SK-N-SH (cell line): ENCODE data around the gene FKBP5. TPM values are rescaled to one million over a fixed set of nuclear protein-coding genes. Genes with fewer than 3 reads are reported as not detected.

Experiments used
- CTCF ChIA-PET: fragments of 300-600, 350-600 bp; formaldehyde crosslinking; extraction: SDS; loops from one replicate; lab custom pipeline; 2021; lab: Yijun Ruan, JAX
- POLR2A ChIA-PET: fragments of 350-600 bp; sonication (Branson Sonifier 250); formaldehyde crosslinking; extraction: SDS; loops from one replicate; lab custom pipeline; 2020; ENCODE audit warnings: antibody characterized with exemption, inconsistent platforms; lab: Yijun Ruan, JAX
- DNase-seq: peaks from one replicate; pipeline ENCODE4 v3.0.0; 2012
- H2AFZ ChIP-seq: fragments of 200-600 bp; sonication (generic); 2 replicates; pipeline ENCODE4 v1.8.1; 2016; ENCODE audit warnings: antibody characterized with exemption, mild to moderate bottlenecking, low read depth
- H3F3A ChIP-seq: fragments of 200-600 bp; sonication (generic); replicated peaks from 2 replicates; pipeline ENCODE3; 2016; ENCODE audit warnings: antibody characterized with exemption, mild to moderate bottlenecking; ENCODE audit not compliant: insufficient read depth
- H3K27ac ChIP-seq, 2 experiments: fragments of 200-500 bp in 1 of 2; fragments of 200-600 bp in 1 of 2; sonication (Bioruptor generic) in 1 of 2; sonication (generic), shearing (Covaris generic) in 1 of 2; 2 replicates each; pipeline versions ENCODE4 v1.5.1 to v1.6.1; 2014 to 2016; ENCODE audit warnings: low read depth in 2 of 2, inconsistent platforms in 1 of 2, low read length in 1 of 2, mild to moderate bottlenecking in 1 of 2, mixed read lengths in 1 of 2
- H3K27me3 ChIP-seq: fragments of 200-600 bp; sonication (generic), shearing (Covaris generic); 2 replicates; pipeline ENCODE4 v1.6.1; 2016; ENCODE audit warnings: mixed run types; ENCODE audit not compliant: insufficient read depth
- H3K36me3 ChIP-seq, 2 experiments: fragments of 200-500 bp in 1 of 2; fragments of 200-600 bp in 1 of 2; sonication (Bioruptor generic) in 1 of 2; sonication (generic) in 1 of 2; replicated peaks in 1 of 2; 2 replicates each; pipeline versions ENCODE3 to v1.5.1; 2014 to 2016; ENCODE audit warnings: low read length in 1 of 2, mild to moderate bottlenecking in 1 of 2; ENCODE audit not compliant: insufficient read depth in 2 of 2, control insufficient read depth in 1 of 2
- H3K4me1 ChIP-seq, 2 experiments: fragments of 200-500 bp in 1 of 2; fragments of 200-600 bp in 1 of 2; sonication (Bioruptor generic) in 1 of 2; sonication (generic), shearing (Covaris generic) in 1 of 2; 2 replicates each; pipeline versions ENCODE4 v1.5.1 to v1.6.1; 2014 to 2016; ENCODE audit warnings: low read depth in 1 of 2, low read length in 1 of 2, mixed run types in 1 of 2; ENCODE audit not compliant: insufficient read depth in 2 of 2, control insufficient read depth in 1 of 2
- H3K4me2 ChIP-seq: fragments of 200-600 bp; sonication (generic), shearing (Covaris generic); 2 replicates; pipeline ENCODE4 v1.6.1; 2017; ENCODE audit warnings: mixed run types
- H3K4me3 ChIP-seq, 2 experiments: fragments of 200-500 bp in 1 of 2; fragments of 200-600 bp in 1 of 2; sonication (Bioruptor generic) in 1 of 2; sonication (generic), shearing (Covaris generic) in 1 of 2; 2 replicates each; pipeline versions ENCODE4 v1.5.1 to v1.8.1; 2014 to 2016; ENCODE audit warnings: low read depth in 2 of 2, inconsistent platforms in 1 of 2, low read length in 1 of 2, mild to moderate bottlenecking in 1 of 2, mixed read lengths in 1 of 2, moderate library complexity in 1 of 2
- H3K79me2 ChIP-seq: fragments of 200-600 bp; sonication (generic); 2 replicates; pipeline ENCODE4 v1.8.1; 2017; ENCODE audit warnings: mild to moderate bottlenecking; ENCODE audit not compliant: insufficient read depth
- H3K9ac ChIP-seq: fragments of 200-600 bp; sonication (generic); 2 replicates; pipeline ENCODE4 v1.6.1; 2017; ENCODE audit warnings: mixed run types
- H3K9me2 ChIP-seq: fragments of 200-600 bp; sonication (generic); 2 replicates; pipeline ENCODE4 v1.6.1; 2017; ENCODE audit warnings: mixed run types
- H3K9me3 ChIP-seq: fragments of 200-600 bp; sonication (generic); 2 replicates; pipeline ENCODE4 v1.6.1; 2017; ENCODE audit warnings: mixed run types, mild to moderate bottlenecking, moderate library complexity
- H4K20me1 ChIP-seq: fragments of 200-600 bp; sonication (generic); 2 replicates; pipeline ENCODE4 v1.6.1; 2017; ENCODE audit warnings: mild to moderate bottlenecking, mixed run types; ENCODE audit not compliant: insufficient read depth
- FOXJ3 ChIP-seq: sonication (generic); formaldehyde crosslinking; IDR thresholded peaks from 2 replicates; pipeline ENCODE4 v1.5.1; 2020; ENCODE audit warnings: mild to moderate bottlenecking, missing genetic modification reagents
- GABPA ChIP-seq: IDR thresholded peaks from 2 replicates; pipeline ENCODE4 v1.4.0; 2012; ENCODE audit warnings: low read depth, mild to moderate bottlenecking
- MEF2A ChIP-seq: IDR thresholded peaks from 2 replicates; pipeline ENCODE4 v1.4.0; 2012; ENCODE audit warnings: low read depth, borderline replicate concordance
- MXI1 ChIP-seq: IDR thresholded peaks from 2 replicates; pipeline ENCODE4 v1.6.1; 2012; ENCODE audit warnings: mild to moderate bottlenecking, low read depth, low read length, improper control_type of control experiment
- NFIC ChIP-seq: IDR thresholded peaks from 2 replicates; pipeline ENCODE4 v1.4.0; 2012; ENCODE audit warnings: borderline replicate concordance
- POLR2AphosphoS5 ChIP-seq: IDR thresholded peaks from 2 replicates; pipeline ENCODE4 v1.6.1; 2012; ENCODE audit warnings: low read depth, low read length
- RAD21 ChIP-seq: IDR thresholded peaks from 2 replicates; pipeline ENCODE4 v1.6.1; 2012; ENCODE audit warnings: mild to moderate bottlenecking, low read length
- RXRA ChIP-seq: IDR thresholded peaks from 2 replicates; pipeline ENCODE4 v1.4.0; 2012; ENCODE audit warnings: low read depth, mild to moderate bottlenecking, borderline replicate concordance
- SMC3 ChIP-seq: IDR thresholded peaks from 2 replicates; pipeline ENCODE4 v1.6.1; 2012; ENCODE audit warnings: low read depth, low read length, improper control_type of control experiment
- TAF1 ChIP-seq: IDR thresholded peaks from 2 replicates; pipeline ENCODE4 v1.6.1; 2012; ENCODE audit warnings: low read depth, mild to moderate bottlenecking, low read length, moderate library complexity, borderline replicate concordance
- TCF12 ChIP-seq: IDR thresholded peaks from 2 replicates; pipeline ENCODE4 v1.4.0; 2012
- YY1 ChIP-seq: IDR thresholded peaks from 2 replicates; pipeline ENCODE4 v1.4.0; 2012; ENCODE audit warnings: low read depth, mild to moderate bottlenecking
- WGBS: methylation state at CpG from one replicate; pipeline ENCODE4 v1.1.6; 2017; ENCODE audit warnings: low lambda C conversion rate; 5-methylcytosine and 5-hydroxymethylcytosine counted together
- polyA plus RNA-seq, 3 experiments: library from polyadenylated mRNA; depleted of rRNA; stranded (reverse); fragments of >200 nt; gene quantifications; 2 replicates each; pipeline ENCODE4 v1.2.3, GENCODE V29; 2012
- TF ChIP-seq, protein P1 (sequence below): fragments of 150-350 bp; IDR thresholded peaks from 2 replicates; pipeline ENCODE4 v1.6.1; 2016; ENCODE audit warnings: mild to moderate bottlenecking, low read depth, low read length
- TF ChIP-seq, protein P2 (sequence below): fragments of 200-600 bp; sonication (generic); IDR thresholded peaks from 2 replicates; pipeline ENCODE4 v1.6.1; 2017; ENCODE audit warnings: antibody characterized with exemption, mild to moderate bottlenecking, moderate library complexity
- TF ChIP-seq, protein P3 (sequence below): IDR thresholded peaks from 2 replicates; pipeline ENCODE4 v1.4.0; 2012; ENCODE audit warnings: low read depth, borderline replicate concordance
- TF ChIP-seq, protein P4 (sequence below): fragments of 150-350 bp; IDR thresholded peaks from 2 replicates; pipeline ENCODE4 v1.6.1; 2017; ENCODE audit warnings: antibody characterized with exemption, low read length, low read depth, borderline replicate concordance
- TF ChIP-seq, protein P5 (sequence below): IDR thresholded peaks from 2 replicates; pipeline ENCODE4; 2012
- TF ChIP-seq, protein P6 (sequence below): IDR thresholded peaks from 2 replicates; pipeline ENCODE4 v1.6.1; 2012; ENCODE audit warnings: mild to moderate bottlenecking, low read depth, low read length, moderate library complexity
- TF ChIP-seq, protein P7 (sequence below): IDR thresholded peaks from 2 replicates; pipeline ENCODE4 v1.4.0; 2012; ENCODE audit warnings: low read depth

Gene FKBP5
- polyA plus RNA-seq, 1 of the 3 experiments (the other 2 are of a cell fraction) = 5.1 TPM

DNA sequence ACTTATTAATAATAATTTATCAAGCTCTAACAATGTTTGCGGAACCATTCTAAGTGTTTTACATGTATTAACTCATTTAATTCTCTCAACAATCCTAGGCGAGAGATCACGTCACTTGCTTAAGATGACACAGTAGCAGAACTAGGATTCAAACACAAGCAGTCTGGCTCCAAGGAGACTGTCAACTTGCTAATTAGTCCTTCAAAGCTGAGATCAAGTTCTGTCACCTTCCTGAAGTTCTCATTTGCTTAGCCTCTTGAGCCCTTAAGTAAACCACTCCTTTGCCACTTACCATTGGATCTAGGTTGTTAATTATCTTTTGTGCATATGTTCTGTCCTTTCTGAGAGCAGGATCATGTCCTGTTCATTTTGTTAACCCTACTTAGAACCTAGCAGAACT lies 14.1 kb downstream of the FKBP5 start (continued):
- TF ChIP-seq, protein P1, sequence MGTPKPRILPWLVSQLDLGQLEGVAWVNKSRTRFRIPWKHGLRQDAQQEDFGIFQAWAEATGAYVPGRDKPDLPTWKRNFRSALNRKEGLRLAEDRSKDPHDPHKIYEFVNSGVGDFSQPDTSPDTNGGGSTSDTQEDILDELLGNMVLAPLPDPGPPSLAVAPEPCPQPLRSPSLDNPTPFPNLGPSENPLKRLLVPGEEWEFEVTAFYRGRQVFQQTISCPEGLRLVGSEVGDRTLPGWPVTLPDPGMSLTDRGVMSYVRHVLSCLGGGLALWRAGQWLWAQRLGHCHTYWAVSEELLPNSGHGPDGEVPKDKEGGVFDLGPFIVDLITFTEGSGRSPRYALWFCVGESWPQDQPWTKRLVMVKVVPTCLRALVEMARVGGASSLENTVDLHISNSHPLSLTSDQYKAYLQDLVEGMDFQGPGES = no peak
- TF ChIP-seq POLR2AphosphoS5 (no peak), RXRA (no peak), TAF1 (no peak), NFIC (no peak)
- TF ChIP-seq, protein P2, sequence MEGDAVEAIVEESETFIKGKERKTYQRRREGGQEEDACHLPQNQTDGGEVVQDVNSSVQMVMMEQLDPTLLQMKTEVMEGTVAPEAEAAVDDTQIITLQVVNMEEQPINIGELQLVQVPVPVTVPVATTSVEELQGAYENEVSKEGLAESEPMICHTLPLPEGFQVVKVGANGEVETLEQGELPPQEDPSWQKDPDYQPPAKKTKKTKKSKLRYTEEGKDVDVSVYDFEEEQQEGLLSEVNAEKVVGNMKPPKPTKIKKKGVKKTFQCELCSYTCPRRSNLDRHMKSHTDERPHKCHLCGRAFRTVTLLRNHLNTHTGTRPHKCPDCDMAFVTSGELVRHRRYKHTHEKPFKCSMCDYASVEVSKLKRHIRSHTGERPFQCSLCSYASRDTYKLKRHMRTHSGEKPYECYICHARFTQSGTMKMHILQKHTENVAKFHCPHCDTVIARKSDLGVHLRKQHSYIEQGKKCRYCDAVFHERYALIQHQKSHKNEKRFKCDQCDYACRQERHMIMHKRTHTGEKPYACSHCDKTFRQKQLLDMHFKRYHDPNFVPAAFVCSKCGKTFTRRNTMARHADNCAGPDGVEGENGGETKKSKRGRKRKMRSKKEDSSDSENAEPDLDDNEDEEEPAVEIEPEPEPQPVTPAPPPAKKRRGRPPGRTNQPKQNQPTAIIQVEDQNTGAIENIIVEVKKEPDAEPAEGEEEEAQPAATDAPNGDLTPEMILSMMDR = no peak

DNA sequence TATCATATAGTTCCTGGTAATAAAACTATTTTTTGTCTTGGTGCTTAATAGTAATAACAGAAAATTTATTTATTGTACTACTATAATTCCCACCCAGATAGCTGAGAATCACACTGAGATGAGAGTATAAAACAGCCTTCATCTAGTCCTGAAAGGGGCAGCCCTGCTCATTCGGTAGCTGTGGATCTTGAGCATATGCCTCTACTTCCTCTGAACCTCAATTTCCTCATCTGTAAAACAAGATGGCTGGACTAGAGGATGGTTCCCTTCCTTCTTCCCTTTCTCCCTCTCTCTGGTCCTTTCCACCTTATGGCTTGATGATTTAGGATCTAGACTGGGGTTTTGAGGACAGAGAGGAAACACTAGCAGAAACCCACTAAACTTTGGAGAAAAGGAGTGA lies 15.0 kb downstream of the FKBP5 start:
- peaks cover 13% of the 10 kb centered on the region; the same call in 1 of the 2 replicates for H3K79me2 ChIP-seq
- no peak overlapping the region for H3K4me2 ChIP-seq
- no peaks in the 10 kb centered on the region for H4K20me1 ChIP-seq
- peaks cover 4 to 25% of the 10 kb centered on the region in 2 experiments; a peak in 3 of 4 replicates for H3K4me1 ChIP-seq
- POLR2A ChIA-PET = no interaction called here
- H3K36me3 ChIP-seq = no peaks in the 10 kb centered on the region
- H3K9ac ChIP-seq = no peak overlapping the region
- no peaks in the 10 kb centered on the region for H3K9me3 ChIP-seq
- no peaks in the 10 kb centered on the region for H3K27me3 ChIP-seq
- no peak for DNase-seq
- CTCF ChIA-PET = interaction anchor here (0.7 to 0.9 kb wide), 2 partner anchors 14 to 30 kb away, joined by 3 read pairs; no protein-coding TSS in a partner anchor
- H3K4me3 ChIP-seq = no peak overlapping the region
- H3K27ac ChIP-seq = no peak overlapping the region
- no peak overlapping the region for H2AFZ ChIP-seq
- H3F3A ChIP-seq = peaks cover 13% of the 10 kb centered on the region
- no peaks in the 10 kb centered on the region for H3K9me2 ChIP-seq
- WGBS = 96% methylated on average over 1 of the region's 1 CpG
- TF ChIP-seq FOXJ3 (CRISPR knock-in tag) = no peak
- no peak for TF ChIP-seq RAD21
- TF ChIP-seq, protein P3, sequence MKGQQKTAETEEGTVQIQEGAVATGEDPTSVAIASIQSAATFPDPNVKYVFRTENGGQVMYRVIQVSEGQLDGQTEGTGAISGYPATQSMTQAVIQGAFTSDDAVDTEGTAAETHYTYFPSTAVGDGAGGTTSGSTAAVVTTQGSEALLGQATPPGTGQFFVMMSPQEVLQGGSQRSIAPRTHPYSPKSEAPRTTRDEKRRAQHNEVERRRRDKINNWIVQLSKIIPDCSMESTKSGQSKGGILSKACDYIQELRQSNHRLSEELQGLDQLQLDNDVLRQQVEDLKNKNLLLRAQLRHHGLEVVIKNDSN = no peak
- no peak for TF ChIP-seq YY1
- TF ChIP-seq NFIC = no peak
- no peak for TF ChIP-seq GABPA
- TF ChIP-seq, protein P4, sequence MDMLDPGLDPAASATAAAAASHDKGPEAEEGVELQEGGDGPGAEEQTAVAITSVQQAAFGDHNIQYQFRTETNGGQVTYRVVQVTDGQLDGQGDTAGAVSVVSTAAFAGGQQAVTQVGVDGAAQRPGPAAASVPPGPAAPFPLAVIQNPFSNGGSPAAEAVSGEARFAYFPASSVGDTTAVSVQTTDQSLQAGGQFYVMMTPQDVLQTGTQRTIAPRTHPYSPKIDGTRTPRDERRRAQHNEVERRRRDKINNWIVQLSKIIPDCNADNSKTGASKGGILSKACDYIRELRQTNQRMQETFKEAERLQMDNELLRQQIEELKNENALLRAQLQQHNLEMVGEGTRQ = no peak
- TF ChIP-seq, protein P5, sequence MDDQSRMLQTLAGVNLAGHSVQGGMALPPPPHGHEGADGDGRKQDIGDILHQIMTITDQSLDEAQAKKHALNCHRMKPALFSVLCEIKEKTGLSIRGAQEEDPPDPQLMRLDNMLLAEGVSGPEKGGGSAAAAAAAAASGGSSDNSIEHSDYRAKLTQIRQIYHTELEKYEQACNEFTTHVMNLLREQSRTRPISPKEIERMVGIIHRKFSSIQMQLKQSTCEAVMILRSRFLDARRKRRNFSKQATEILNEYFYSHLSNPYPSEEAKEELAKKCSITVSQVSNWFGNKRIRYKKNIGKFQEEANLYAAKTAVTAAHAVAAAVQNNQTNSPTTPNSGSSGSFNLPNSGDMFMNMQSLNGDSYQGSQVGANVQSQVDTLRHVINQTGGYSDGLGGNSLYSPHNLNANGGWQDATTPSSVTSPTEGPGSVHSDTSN = no peak
- TF ChIP-seq, protein P6, sequence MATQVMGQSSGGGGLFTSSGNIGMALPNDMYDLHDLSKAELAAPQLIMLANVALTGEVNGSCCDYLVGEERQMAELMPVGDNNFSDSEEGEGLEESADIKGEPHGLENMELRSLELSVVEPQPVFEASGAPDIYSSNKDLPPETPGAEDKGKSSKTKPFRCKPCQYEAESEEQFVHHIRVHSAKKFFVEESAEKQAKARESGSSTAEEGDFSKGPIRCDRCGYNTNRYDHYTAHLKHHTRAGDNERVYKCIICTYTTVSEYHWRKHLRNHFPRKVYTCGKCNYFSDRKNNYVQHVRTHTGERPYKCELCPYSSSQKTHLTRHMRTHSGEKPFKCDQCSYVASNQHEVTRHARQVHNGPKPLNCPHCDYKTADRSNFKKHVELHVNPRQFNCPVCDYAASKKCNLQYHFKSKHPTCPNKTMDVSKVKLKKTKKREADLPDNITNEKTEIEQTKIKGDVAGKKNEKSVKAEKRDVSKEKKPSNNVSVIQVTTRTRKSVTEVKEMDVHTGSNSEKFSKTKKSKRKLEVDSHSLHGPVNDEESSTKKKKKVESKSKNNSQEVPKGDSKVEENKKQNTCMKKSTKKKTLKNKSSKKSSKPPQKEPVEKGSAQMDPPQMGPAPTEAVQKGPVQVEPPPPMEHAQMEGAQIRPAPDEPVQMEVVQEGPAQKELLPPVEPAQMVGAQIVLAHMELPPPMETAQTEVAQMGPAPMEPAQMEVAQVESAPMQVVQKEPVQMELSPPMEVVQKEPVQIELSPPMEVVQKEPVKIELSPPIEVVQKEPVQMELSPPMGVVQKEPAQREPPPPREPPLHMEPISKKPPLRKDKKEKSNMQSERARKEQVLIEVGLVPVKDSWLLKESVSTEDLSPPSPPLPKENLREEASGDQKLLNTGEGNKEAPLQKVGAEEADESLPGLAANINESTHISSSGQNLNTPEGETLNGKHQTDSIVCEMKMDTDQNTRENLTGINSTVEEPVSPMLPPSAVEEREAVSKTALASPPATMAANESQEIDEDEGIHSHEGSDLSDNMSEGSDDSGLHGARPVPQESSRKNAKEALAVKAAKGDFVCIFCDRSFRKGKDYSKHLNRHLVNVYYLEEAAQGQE = no peak
- TF ChIP-seq, protein P2 = no peak
- TF ChIP-seq MEF2A = no peak
- no peak for TF ChIP-seq TCF12
- TF ChIP-seq TAF1 = no peak
- no peak for TF ChIP-seq MXI1
- TF ChIP-seq SMC3 = no peak
- TF ChIP-seq, protein P7, sequence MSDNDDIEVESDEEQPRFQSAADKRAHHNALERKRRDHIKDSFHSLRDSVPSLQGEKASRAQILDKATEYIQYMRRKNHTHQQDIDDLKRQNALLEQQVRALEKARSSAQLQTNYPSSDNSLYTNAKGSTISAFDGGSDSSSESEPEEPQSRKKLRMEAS = no peak
